Astrocyte (in vitro differentiated cells and primary cell): Measurements from ENCODE around the gene NAALADL2. TPM values are rescaled to one million over a fixed set of nuclear protein-coding genes. Genes with fewer than 3 reads are reported as not detected.

Source experiments
- DNase-seq: peaks from one replicate; pipeline ENCODE4 v3.0.0-alpha.2; 2010; ENCODE audit warnings: low read depth
- FAIRE-seq: peaks from 2 replicates; lab custom pipeline; 2011; peaks lifted over from hg19 to GRCh38; lab: Jason Lieb, UNC
- H2AFZ ChIP-seq: 2 replicates; pipeline ENCODE4 v1.6.0; 2012; ENCODE audit warnings: low read depth, low read length, inconsistent platforms
- H3K27ac ChIP-seq: 2 replicates; pipeline ENCODE4 v1.5.1; 2011; ENCODE audit warnings: low read depth, low read length, inconsistent platforms
- H3K27me3 ChIP-seq: 2 replicates; pipeline ENCODE4 v1.6.0; 2011; ENCODE audit warnings: low read length, inconsistent platforms; ENCODE audit not compliant: insufficient read depth
- H3K36me3 ChIP-seq: 2 replicates; pipeline ENCODE4 v1.5.1; 2011; ENCODE audit warnings: low read length, inconsistent platforms; ENCODE audit not compliant: insufficient read depth
- H3K4me1 ChIP-seq: 2 replicates; pipeline ENCODE4 v1.5.1; 2011; ENCODE audit warnings: low read length, inconsistent platforms; ENCODE audit not compliant: insufficient read depth
- H3K4me2 ChIP-seq: 2 replicates; pipeline ENCODE4 v1.6.0; 2012; ENCODE audit warnings: low read length, inconsistent platforms
- H3K4me3 ChIP-seq: 2 replicates; pipeline ENCODE4 v1.5.1; 2011; ENCODE audit warnings: low read depth, mild to moderate bottlenecking, low read length, inconsistent platforms; ENCODE audit not compliant: insufficient read depth
- H3K79me2 ChIP-seq: 2 replicates; pipeline ENCODE4 v1.6.0; 2012; ENCODE audit warnings: mild to moderate bottlenecking, low read length, inconsistent platforms; ENCODE audit not compliant: insufficient read depth
- H3K9ac ChIP-seq: 2 replicates; pipeline ENCODE4 v1.6.0; 2012; ENCODE audit warnings: mild to moderate bottlenecking, low read length, inconsistent platforms
- H3K9me3 ChIP-seq: 2 replicates; pipeline ENCODE4 v1.5.1; 2012; ENCODE audit warnings: low read depth, mild to moderate bottlenecking, low read length, inconsistent platforms; ENCODE audit not compliant: insufficient read depth
- H4K20me1 ChIP-seq: 2 replicates; pipeline ENCODE4 v1.6.0; 2012; ENCODE audit warnings: low read length, inconsistent platforms; ENCODE audit not compliant: insufficient read depth
- H3K27ac Mint-ChIP-seq: one replicate; pipeline ENCODE4 v1.8.0; 2021; ENCODE audit warnings: mild to moderate bottlenecking, mixed read lengths; ENCODE audit not compliant: unreplicated experiment
- H3K27me3 Mint-ChIP-seq: one replicate; pipeline ENCODE4 v1.8.0; 2021; ENCODE audit warnings: low read depth, mixed read lengths; ENCODE audit not compliant: unreplicated experiment
- H3K36me3 Mint-ChIP-seq: one replicate; pipeline ENCODE4 v1.8.0; 2021; ENCODE audit warnings: low read depth, mixed read lengths; ENCODE audit not compliant: unreplicated experiment
- H3K4me1 Mint-ChIP-seq: one replicate; pipeline ENCODE4 v1.8.0; 2021; ENCODE audit warnings: low read depth, mixed read lengths; ENCODE audit not compliant: unreplicated experiment
- H3K4me3 Mint-ChIP-seq: one replicate; pipeline ENCODE4 v1.8.0; 2021; ENCODE audit warnings: mild to moderate bottlenecking, moderate library complexity, mixed read lengths; ENCODE audit not compliant: unreplicated experiment
- H3K9me3 Mint-ChIP-seq: one replicate; pipeline ENCODE4 v1.8.0; 2021; ENCODE audit warnings: mild to moderate bottlenecking, mixed read lengths; ENCODE audit not compliant: unreplicated experiment
- CTCF ChIP-seq: IDR thresholded peaks from 2 replicates; pipeline ENCODE4 v1.5.1; 2011; ENCODE audit warnings: low read depth, mild to moderate bottlenecking, inconsistent platforms, low read length, moderate library complexity; ENCODE audit not compliant: insufficient read depth
- EZH2 ChIP-seq: IDR thresholded peaks from 2 replicates; pipeline ENCODE4 v1.6.1; 2012; ENCODE audit warnings: mild to moderate bottlenecking, low read length, inconsistent platforms; ENCODE audit not compliant: insufficient read depth
- total RNA-seq: library from RNA; stranded (reverse); gene quantifications from 2 replicates; pipeline ENCODE4 v1.2.1, GENCODE V29; 2021

Gene NAALADL2
- total RNA-seq, 1 donor from 2014 or later = 2.7 TPM

DNA sequence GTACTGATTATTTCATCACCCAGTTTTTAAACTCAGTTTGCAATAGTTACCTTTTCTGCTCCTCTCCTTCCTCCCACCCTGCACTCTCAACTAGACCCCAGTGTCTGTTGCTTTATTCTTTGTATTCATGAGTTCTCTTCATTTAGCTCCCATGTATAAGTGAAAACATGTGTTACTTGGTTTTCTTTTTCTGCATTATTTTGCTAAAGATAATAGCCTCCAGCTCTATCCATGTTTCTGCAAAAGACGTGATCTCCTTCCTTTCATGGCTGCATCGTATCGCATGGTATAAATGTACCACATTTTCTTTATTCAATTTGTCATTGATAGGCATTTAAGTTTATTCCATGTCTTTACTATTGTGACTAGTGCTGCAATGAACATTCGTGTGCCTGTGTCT is 79.0 kb downstream of the NAALADL2 start:
- no peak overlapping the region for H2AFZ ChIP-seq
- no peak for FAIRE-seq
- no peak overlapping the region for H3K27ac Mint-ChIP-seq

GRCh38 chr3:174940151-174940550 is 81.0 kb downstream of the NAALADL2 start:
- TF ChIP-seq EZH2 (no peak), CTCF (no peak)
- Histone ChIP-seq H3K79me2 (no peaks in the 10 kb centered on the region), H2AFZ (no peak overlapping the region), H4K20me1 (no peaks in the 10 kb centered on the region), H3K9ac (no peak overlapping the region), H3K4me2 (no peak overlapping the region), H3K4me3 (no peak overlapping the region), H3K9me3 (no peaks in the 10 kb centered on the region), H3K27me3 (no peaks in the 10 kb centered on the region), H3K36me3 (no peaks in the 10 kb centered on the region), H3K27ac (no peak overlapping the region), H3K4me1 (no peaks in the 10 kb centered on the region)
- Mint-ChIP-seq H3K4me3 (no peak overlapping the region), H3K36me3 (no peaks in the 10 kb centered on the region), H3K27me3 (no peaks in the 10 kb centered on the region), H3K27ac (no peak overlapping the region), H3K4me1 (no peaks in the 10 kb centered on the region), H3K9me3 (no peaks in the 10 kb centered on the region)
- FAIRE-seq (no peak), DNase-seq (no peak)

More for the DNA sequence above, 79.0 kb downstream of the NAALADL2 start:
- Histone ChIP-seq H3K9ac (no peak overlapping the region), H4K20me1 (no peaks in the 10 kb centered on the region), H3K27me3 (no peaks in the 10 kb centered on the region), H3K4me3 (no peak overlapping the region), H3K36me3 (no peaks in the 10 kb centered on the region), H3K4me2 (no peak overlapping the region), H3K27ac (no peak overlapping the region), H3K79me2 (no peaks in the 10 kb centered on the region), H3K9me3 (no peaks in the 10 kb centered on the region), H3K4me1 (no peaks in the 10 kb centered on the region)
- Mint-ChIP-seq H3K4me3 (no peak overlapping the region), H3K36me3 (no peaks in the 10 kb centered on the region), H3K4me1 (no peaks in the 10 kb centered on the region), H3K9me3 (no peaks in the 10 kb centered on the region), H3K27me3 (no peaks in the 10 kb centered on the region)
- no peak for DNase-seq
- TF ChIP-seq EZH2 (no peak), CTCF (no peak)

GRCh38 chr3:174945276-174945675 is 86.1 kb downstream of the NAALADL2 start:
- no peak overlapping the region for H3K9ac ChIP-seq
- H2AFZ ChIP-seq = no peak overlapping the region
- no peaks in the 10 kb centered on the region for H3K27me3 Mint-ChIP-seq
- H3K79me2 ChIP-seq = no peaks in the 10 kb centered on the region
- no peak for DNase-seq
- no peaks in the 10 kb centered on the region for H3K36me3 Mint-ChIP-seq
- H3K4me1 ChIP-seq = peaks cover 14% of the 10 kb centered on the region
- no peaks in the 10 kb centered on the region for H3K36me3 ChIP-seq
- FAIRE-seq = no peak
- H3K27me3 ChIP-seq = no peaks in the 10 kb centered on the region
- no peak overlapping the region for H3K4me3 Mint-ChIP-seq
- no peak for TF ChIP-seq CTCF
- no peak overlapping the region for H3K4me2 ChIP-seq
- H3K4me1 Mint-ChIP-seq = peaks cover 2% of the 10 kb centered on the region
- no peak overlapping the region for H3K27ac Mint-ChIP-seq
- no peak overlapping the region for H3K4me3 ChIP-seq
- H4K20me1 ChIP-seq = no peaks in the 10 kb centered on the region
- H3K9me3 ChIP-seq = no peaks in the 10 kb centered on the region
- no peaks in the 10 kb centered on the region for H3K9me3 Mint-ChIP-seq
- no peak overlapping the region for H3K27ac ChIP-seq
